Measurements from ENCODE around the gene ADRM1. TPM values are rescaled to one million over a fixed set of nuclear protein-coding genes. Genes with fewer than 3 reads are reported as not detected.

The ADRM1 gene
- total and polyA plus RNA-seq, 10 donors = 60.5 to 112 (median 79.2) TPM

DNA sequence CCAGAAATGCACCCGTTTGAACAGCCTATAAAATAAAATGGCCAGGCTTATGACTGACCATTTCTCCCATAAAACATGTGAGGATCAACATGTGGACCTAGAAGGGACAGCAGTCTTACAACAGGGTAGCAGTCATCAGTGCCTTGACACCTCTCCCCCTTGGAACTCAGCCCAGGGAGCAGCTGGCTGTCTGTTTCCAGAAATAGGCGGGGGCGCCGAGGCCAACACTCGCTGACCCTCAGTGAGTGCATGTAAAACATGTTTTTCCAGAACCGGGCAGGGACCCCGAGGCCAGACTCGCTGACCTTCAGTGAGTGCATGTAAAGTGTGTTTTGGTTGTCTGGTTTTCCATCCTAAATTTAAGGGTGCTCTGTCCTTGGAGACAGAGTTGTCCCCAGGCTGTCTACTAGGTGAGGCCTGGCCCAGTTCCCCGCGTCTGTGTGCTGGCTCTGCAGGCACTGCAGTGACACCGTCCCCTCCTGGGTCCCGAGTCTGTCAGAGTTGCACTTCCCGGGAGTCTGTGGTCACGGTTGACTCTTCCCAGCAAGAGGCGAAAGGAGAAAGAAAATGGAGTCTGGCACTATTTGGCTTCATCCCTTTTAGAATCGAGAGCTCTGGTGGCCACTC lies 19.8 kb upstream of the ADRM1 start:
- no peak for DNase-seq
- Histone ChIP-seq H3K27me3 (replicated peaks in 1 of 7) (no peaks in the 10 kb centered on the region), H3K27ac (peak overlapping the region in 5 of 8 donors; percentile 18 to 54 (median 44)), H3K9me3 (no peaks in the 10 kb centered on the region), H3K4me3 (no peak overlapping the region), H3K4me1 (peaks cover 0 to 40% (median 24%) of the 10 kb centered on the region in 6 donors), H3K36me3 (peaks cover 0 to 96% (median 82%) of the 10 kb centered on the region in 6 donors)
- TF ChIP-seq, protein P1, sequence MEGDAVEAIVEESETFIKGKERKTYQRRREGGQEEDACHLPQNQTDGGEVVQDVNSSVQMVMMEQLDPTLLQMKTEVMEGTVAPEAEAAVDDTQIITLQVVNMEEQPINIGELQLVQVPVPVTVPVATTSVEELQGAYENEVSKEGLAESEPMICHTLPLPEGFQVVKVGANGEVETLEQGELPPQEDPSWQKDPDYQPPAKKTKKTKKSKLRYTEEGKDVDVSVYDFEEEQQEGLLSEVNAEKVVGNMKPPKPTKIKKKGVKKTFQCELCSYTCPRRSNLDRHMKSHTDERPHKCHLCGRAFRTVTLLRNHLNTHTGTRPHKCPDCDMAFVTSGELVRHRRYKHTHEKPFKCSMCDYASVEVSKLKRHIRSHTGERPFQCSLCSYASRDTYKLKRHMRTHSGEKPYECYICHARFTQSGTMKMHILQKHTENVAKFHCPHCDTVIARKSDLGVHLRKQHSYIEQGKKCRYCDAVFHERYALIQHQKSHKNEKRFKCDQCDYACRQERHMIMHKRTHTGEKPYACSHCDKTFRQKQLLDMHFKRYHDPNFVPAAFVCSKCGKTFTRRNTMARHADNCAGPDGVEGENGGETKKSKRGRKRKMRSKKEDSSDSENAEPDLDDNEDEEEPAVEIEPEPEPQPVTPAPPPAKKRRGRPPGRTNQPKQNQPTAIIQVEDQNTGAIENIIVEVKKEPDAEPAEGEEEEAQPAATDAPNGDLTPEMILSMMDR (IDR thresholded peaks at IDR 0.05 in 8 of 11, conservative IDR thresholded peaks at IDR 0.05 in 3 of 11) = no peak
- TF ChIP-seq POLR2AphosphoS5 (IDR thresholded peaks at IDR 0.05) (peak; percentile 48 to 89 (median 87)), POLR2A (IDR thresholded peaks at IDR 0.05) (no peak)
- 52 to 85% (median 68%) methylated on average over 16 of the region's 16 CpGs for WGBS, 5 donors
- intact Hi-C loops (cut with DNase I; ENCODE audit: low total_unique reads) = no loop called here

DNA sequence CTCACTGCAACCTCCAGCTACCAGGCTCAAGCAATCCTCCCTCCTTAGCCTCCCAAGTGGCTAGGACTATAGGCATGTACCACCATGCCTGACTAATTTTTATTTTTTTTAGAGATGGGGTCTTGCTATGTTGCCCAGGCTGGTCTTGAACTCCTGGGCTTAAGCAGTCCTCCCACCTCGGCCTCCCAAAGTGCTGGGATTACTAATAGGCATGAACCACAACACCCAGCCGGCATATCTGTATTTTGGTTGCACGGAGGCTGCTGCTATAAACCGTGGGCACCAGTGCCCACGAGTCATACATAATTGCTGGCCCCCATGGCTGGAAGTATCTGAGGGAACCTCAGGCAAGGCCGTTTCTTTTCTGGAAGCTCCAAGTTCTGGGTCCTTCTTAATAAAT lies 18.3 kb upstream of the ADRM1 start:
- Histone ChIP-seq H3K4me1 (peaks cover 6 to 50% (median 30%) of the 10 kb centered on the region in 6 donors), H3K9me3 (no peaks in the 10 kb centered on the region), H3K27ac (peak overlapping the region in 1 of 8 donors; percentile 83), H3K27me3 (replicated peaks in 1 of 7) (no peaks in the 10 kb centered on the region), H3K36me3 (peaks cover 0 to 100% (median 81%) of the 10 kb centered on the region in 6 donors), H3K4me3 (no peak overlapping the region)
- intact Hi-C loops (cut with DNase I; ENCODE audit: low total_unique reads) = no loop called here
- WGBS, 5 donors = 88 to 95% (median 93%) methylated on average over 6 of the region's 6 CpGs
- no peak for DNase-seq
- TF ChIP-seq POLR2AphosphoS5 (IDR thresholded peaks at IDR 0.05) (no peak), POLR2A (IDR thresholded peaks at IDR 0.05) (no peak)

DNA sequence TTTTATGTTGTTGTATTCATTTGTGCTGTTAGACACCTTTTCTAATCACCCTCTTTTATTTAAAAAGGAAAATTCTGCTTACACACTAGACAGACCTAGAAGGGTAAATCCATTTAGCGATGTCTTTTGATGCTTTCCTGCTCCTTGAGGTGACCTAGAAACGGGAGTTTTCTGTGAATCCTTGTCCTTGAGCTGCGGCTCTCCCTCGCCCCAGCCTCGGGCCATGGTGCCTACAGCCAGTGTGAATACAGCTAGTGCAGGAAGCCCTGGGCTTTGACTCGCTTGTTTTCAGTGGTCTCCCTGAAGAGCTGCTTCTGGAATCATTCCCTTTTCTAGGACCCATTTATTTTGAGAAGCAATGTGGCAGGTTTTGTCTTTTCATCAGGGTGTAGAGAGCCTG lies 17.6 kb upstream of the ADRM1 start:
- H3K4me1 ChIP-seq = peaks cover 6 to 57% (median 34%) of the 10 kb centered on the region in 6 donors
- no peak for DNase-seq
- H3K27ac ChIP-seq = peak overlapping the region in 6 of 8 donors; percentile 43 to 83 (median 68)
- TF ChIP-seq POLR2AphosphoS5 (IDR thresholded peaks at IDR 0.05) = no peak
- TF ChIP-seq POLR2A (IDR thresholded peaks at IDR 0.05) = no peak
- TF ChIP-seq, protein P1 (IDR thresholded peaks at IDR 0.05 in 8 of 11, conservative IDR thresholded peaks at IDR 0.05 in 3 of 11) = no peak
- H3K4me3 ChIP-seq = no peak overlapping the region
- H3K9me3 ChIP-seq = no peaks in the 10 kb centered on the region
- H3K36me3 ChIP-seq = peaks cover 0 to 100% (median 78%) of the 10 kb centered on the region in 6 donors
- intact Hi-C loops (cut with DNase I; ENCODE audit: low total_unique reads) = no loop called here
- 74 to 90% (median 82%) methylated on average over 6 of the region's 6 CpGs for WGBS, 5 donors
- H3K27me3 ChIP-seq (replicated peaks in 1 of 7) = no peaks in the 10 kb centered on the region

DNA sequence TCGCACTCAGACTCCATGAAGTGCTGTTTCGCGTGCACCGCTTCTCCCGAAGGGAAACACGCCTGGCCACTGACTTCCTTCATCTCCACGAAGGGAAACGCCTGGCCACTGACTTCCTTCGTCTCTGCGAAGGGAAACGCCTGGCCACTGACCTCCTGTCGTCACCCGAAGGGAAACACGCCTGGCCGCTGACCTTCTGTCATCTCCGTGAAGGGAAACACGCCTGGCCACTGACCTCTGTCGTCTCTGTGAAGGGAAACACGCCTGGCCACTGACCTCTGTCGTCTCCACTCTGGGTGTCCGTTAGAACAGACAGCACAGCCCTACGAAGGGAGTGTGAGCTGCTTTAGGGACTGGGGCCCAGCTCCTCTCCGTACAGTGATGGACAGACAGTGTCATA lies 17.1 kb upstream of the ADRM1 start:
- Histone ChIP-seq H3K4me1 (peaks cover 6 to 62% (median 34%) of the 10 kb centered on the region in 6 donors), H3K36me3 (peaks cover 0 to 100% (median 73%) of the 10 kb centered on the region in 6 donors), H3K27me3 (replicated peaks in 1 of 7) (no peaks in the 10 kb centered on the region), H3K4me3 (no peak overlapping the region), H3K9me3 (no peaks in the 10 kb centered on the region), H3K27ac (peak overlapping the region in 7 of 8 donors; percentile 27 to 83 (median 74))
- peak; percentile 83 for DNase-seq
- intact Hi-C loops (cut with DNase I; ENCODE audit: low total_unique reads) = no loop called here
- TF ChIP-seq, protein P1 (IDR thresholded peaks at IDR 0.05 in 8 of 11, conservative IDR thresholded peaks at IDR 0.05 in 3 of 11) = no peak
- TF ChIP-seq POLR2A (IDR thresholded peaks at IDR 0.05) = no peak
- peak; percentile 88 to 95 (median 92) for TF ChIP-seq POLR2AphosphoS5 (IDR thresholded peaks at IDR 0.05)
- WGBS, 5 donors = 49 to 73% (median 59%) methylated on average over 23 of the region's 23 CpGs

All from spleen (tissue), 11 donors.